Measurements from ENCODE around the gene TYSND1. TPM values are rescaled to one million over a fixed set of nuclear protein-coding genes. Genes with fewer than 3 reads are reported as not detected.
"Not testable (repeated sequence)": the region's sequence is repeated elsewhere in the genome, so short reads cannot be mapped to it uniquely, and the experiment has no call there.

Gene TYSND1
- total RNA-seq, 1 experiment from 2014 or later = 23.1 TPM

GRCh38 chr10:70111496-70111895, 35.0 kb downstream of the TYSND1 start:
- no peak for DNase-seq (ENCODE audit: extremely low read depth, low read depth)

GRCh38 chr10:70109064-70109729, 37.3 kb downstream of the TYSND1 start:
- no peak for DNase-seq (ENCODE audit: extremely low read depth, low read depth)

GRCh38 chr10:70106958-70107791, 39.3 kb downstream of the TYSND1 start:
- no peak for DNase-seq (ENCODE audit: extremely low read depth, low read depth)

GRCh38 chr10:70101668-70102067, 44.8 kb downstream of the TYSND1 start:
- DNase-seq (ENCODE audit: extremely low read depth, low read depth) = no peak

- not testable (repeated sequence) for DNase-seq (ENCODE audit: extremely low read depth, low read depth)
Measured at GRCh38 chr10:70101068-70101562, 45.4 kb downstream of the TYSND1 start.

- DNase-seq (ENCODE audit: extremely low read depth, low read depth) = no peak
Measured at GRCh38 chr10:70098271-70098670, 48.2 kb downstream of the TYSND1 start.

GRCh38 chr10:70097459-70097858, 49.0 kb downstream of the TYSND1 start:
- DNase-seq (ENCODE audit: extremely low read depth, low read depth) = no peak

GRCh38 chr10:70096705-70097420, 49.6 kb downstream of the TYSND1 start:
- no peak for DNase-seq (ENCODE audit: extremely low read depth, low read depth)

GRCh38 chr10:70096016-70096704, 50.3 kb downstream of the TYSND1 start:
- DNase-seq (ENCODE audit: extremely low read depth, low read depth) = no peak

GRCh38 chr10:70094250-70094649, 52.2 kb downstream of the TYSND1 start:
- DNase-seq (ENCODE audit: extremely low read depth, low read depth) = no peak

- DNase-seq (ENCODE audit: extremely low read depth, low read depth) = no peak
Measured at GRCh38 chr10:70093335-70093944, 53.1 kb downstream of the TYSND1 start.

GRCh38 chr10:70092389-70092718, 54.1 kb downstream of the TYSND1 start:
- DNase-seq (ENCODE audit: extremely low read depth, low read depth) = no peak

- no peak for DNase-seq (ENCODE audit: extremely low read depth, low read depth)
Measured at GRCh38 chr10:70090951-70091350, 55.5 kb downstream of the TYSND1 start.

GRCh38 chr10:70090013-70090412, 56.5 kb downstream of the TYSND1 start:
- no peak for DNase-seq (ENCODE audit: extremely low read depth, low read depth)

- DNase-seq (ENCODE audit: extremely low read depth, low read depth) = no peak
Measured at GRCh38 chr10:70088308-70088698, 58.2 kb downstream of the TYSND1 start.

Other genes with a start within 250 kb of the TYSND1 start
- gene MACROH2A2, start 93.9 kb downstream of the TYSND1 start, total RNA-seq (2014; rRNA removed; shearing (Covaris generic)) = 25.7 and 28.0 TPM in 2 replicates
- 31.0 and 40.6 TPM in 2 replicates for gene AIFM2, start 13.9 kb downstream of the TYSND1 start, total RNA-seq (2014; rRNA removed; shearing (Covaris generic))
- gene SAR1A, start 23.8 kb upstream of the TYSND1 start, total RNA-seq (2014; rRNA removed; shearing (Covaris generic)) = 74.7 and 82.9 TPM in 2 replicates
- 389 and 397 TPM in 2 replicates for gene PPA1, start 86.7 kb upstream of the TYSND1 start, total RNA-seq (2014; rRNA removed; shearing (Covaris generic))
- not detected in 2 replicates for gene NPFFR1, start 137.3 kb upstream of the TYSND1 start, total RNA-seq (2014; rRNA removed; shearing (Covaris generic))
- 8.2 and 11.0 TPM in 2 replicates for gene LRRC20, start 235.9 kb upstream of the TYSND1 start, total RNA-seq (2014; rRNA removed; shearing (Covaris generic))

Data from NCI-H460 (cell line).